ENCODE data around the gene ATP8B4.

Gene ATP8B4

GRCh38 chr15:50012790-50013189, 106.2 kb downstream of the ATP8B4 start:
- Histone ChIP-seq H4K20me1 (ENCODE audit: low read depth, low read length) (no peaks in the 10 kb centered on the region), H3F3A (ENCODE audit: insufficient read depth) (no peaks in the 10 kb centered on the region), H3K4me2 (ENCODE audit: low read depth, low read length, poor library complexity, severe bottlenecking) (no peak overlapping the region), H3K9ac (ENCODE audit: low read length) (no peak overlapping the region), H3K9me2 (replicated peaks; ENCODE audit: insufficient read depth, low read length) (no peaks in the 10 kb centered on the region), H3K36me3 (ENCODE audit: low read length) (no peaks in the 10 kb centered on the region), H3K79me2 (ENCODE audit: insufficient read depth, low read length) (no peaks in the 10 kb centered on the region), H3K27ac (ENCODE audit: low read depth, low read length) (no peak overlapping the region), H3K9me3 (ENCODE audit: insufficient read depth, low read length) (no peaks in the 10 kb centered on the region), H3K27me3 (ENCODE audit: low read length) (no peaks in the 10 kb centered on the region; the same call in 1 of the 2 replicates), H2AFZ (ENCODE audit: low read depth, low read length, severe bottlenecking) (no peak overlapping the region), H3K4me3 (ENCODE audit: insufficient read depth, low read length, poor library complexity, severe bottlenecking) (no peak overlapping the region)
- TF ChIP-seq EZH2phosphoT487 (conservative IDR thresholded peaks at IDR 0.05; ENCODE audit: low read length) (no peak), CTCF (IDR thresholded peaks at IDR 0.05; ENCODE audit: insufficient read depth, low read length, poor library complexity, severe bottlenecking) (no peak)

- H3K4me2 ChIP-seq (ENCODE audit: low read depth, low read length, poor library complexity, severe bottlenecking) = no peak overlapping the region
These were observed 109.4 kb downstream of the ATP8B4 start for GRCh38 chr15:50009634-50010033.

GRCh38 chr15:50003786-50004334, 115.2 kb downstream of the ATP8B4 start:
- no peaks in the 10 kb centered on the region for H4K20me1 ChIP-seq (ENCODE audit: low read depth, low read length)
- H3K27ac ChIP-seq (ENCODE audit: low read depth, low read length) = no peak overlapping the region
- no peaks in the 10 kb centered on the region for H3K9me3 ChIP-seq (ENCODE audit: insufficient read depth, low read length)
- H3K4me2 ChIP-seq (ENCODE audit: low read depth, low read length, poor library complexity, severe bottlenecking) = no peak overlapping the region
- TF ChIP-seq CTCF (IDR thresholded peaks at IDR 0.05; ENCODE audit: insufficient read depth, low read length, poor library complexity, severe bottlenecking) = peak; percentile 62
- no peak for TF ChIP-seq EZH2phosphoT487 (conservative IDR thresholded peaks at IDR 0.05; ENCODE audit: low read length)
- H3K79me2 ChIP-seq (ENCODE audit: insufficient read depth, low read length) = no peaks in the 10 kb centered on the region
- H3K4me3 ChIP-seq (ENCODE audit: insufficient read depth, low read length, poor library complexity, severe bottlenecking) = no peak overlapping the region
- no peaks in the 10 kb centered on the region for H3F3A ChIP-seq (ENCODE audit: insufficient read depth)
- H3K36me3 ChIP-seq (ENCODE audit: low read length) = no peaks in the 10 kb centered on the region
- H3K9ac ChIP-seq (ENCODE audit: low read length) = no peak overlapping the region
- H3K9me2 ChIP-seq (replicated peaks; ENCODE audit: insufficient read depth, low read length) = no peaks in the 10 kb centered on the region
- H2AFZ ChIP-seq (ENCODE audit: low read depth, low read length, severe bottlenecking) = no peak overlapping the region
- H3K27me3 ChIP-seq (ENCODE audit: low read length) = no peaks in the 10 kb centered on the region

More at GRCh38 chr15:50009634-50010033, 109.4 kb downstream of the ATP8B4 start:
- no peak overlapping the region for H3K4me3 ChIP-seq (ENCODE audit: insufficient read depth, low read length, poor library complexity, severe bottlenecking)
- no peak overlapping the region for H3K9ac ChIP-seq (ENCODE audit: low read length)
- no peaks in the 10 kb centered on the region for H4K20me1 ChIP-seq (ENCODE audit: low read depth, low read length)
- H3K36me3 ChIP-seq (ENCODE audit: low read length) = no peaks in the 10 kb centered on the region
- H3K27ac ChIP-seq (ENCODE audit: low read depth, low read length) = no peak overlapping the region
- TF ChIP-seq CTCF (IDR thresholded peaks at IDR 0.05; ENCODE audit: insufficient read depth, low read length, poor library complexity, severe bottlenecking) (no peak), EZH2phosphoT487 (conservative IDR thresholded peaks at IDR 0.05; ENCODE audit: low read length) (no peak)
- no peaks in the 10 kb centered on the region for H3K9me2 ChIP-seq (replicated peaks; ENCODE audit: insufficient read depth, low read length)
- H3K79me2 ChIP-seq (ENCODE audit: insufficient read depth, low read length) = no peaks in the 10 kb centered on the region
- H3K9me3 ChIP-seq (ENCODE audit: insufficient read depth, low read length) = no peaks in the 10 kb centered on the region
- no peak overlapping the region for H2AFZ ChIP-seq (ENCODE audit: low read depth, low read length, severe bottlenecking)
- no peaks in the 10 kb centered on the region for H3F3A ChIP-seq (ENCODE audit: insufficient read depth)
- H3K27me3 ChIP-seq (ENCODE audit: low read length) = no peaks in the 10 kb centered on the region

Measured in SU-DHL-6 (cell line).